ENCODE data around the gene MNS1. TPM values are rescaled to one million over a fixed set of nuclear protein-coding genes. Genes with fewer than 3 reads are reported as not detected.

MNS1 gene
- 0.65 and 1.5 TPM in 2 replicates for total RNA-seq

GRCh38 chr15:56464893-56465520, at the start of gene MNS1:
TSS of gene MNS1 (minus strand) at chr15:56465137. CDS start at chr15:56464972, 165 bp downstream.

Other genes starting within 250 kb of the MNS1 start
- 3.6 and 5.0 TPM in 2 replicates for gene RFX7, start 221.3 kb downstream of the MNS1 start, total RNA-seq
- gene TEX9, start 99.7 kb downstream of the MNS1 start, total RNA-seq: 1.9 and 3.2 TPM in 2 replicates